ENCODE data around the gene PLCG1. TPM values are rescaled to one million over a fixed set of nuclear protein-coding genes. Genes with fewer than 3 reads are reported as not detected.

The PLCG1 gene
- total and polyA plus RNA-seq, 10 donors, result 28.0 to 144 (median 117) TPM

DNA sequence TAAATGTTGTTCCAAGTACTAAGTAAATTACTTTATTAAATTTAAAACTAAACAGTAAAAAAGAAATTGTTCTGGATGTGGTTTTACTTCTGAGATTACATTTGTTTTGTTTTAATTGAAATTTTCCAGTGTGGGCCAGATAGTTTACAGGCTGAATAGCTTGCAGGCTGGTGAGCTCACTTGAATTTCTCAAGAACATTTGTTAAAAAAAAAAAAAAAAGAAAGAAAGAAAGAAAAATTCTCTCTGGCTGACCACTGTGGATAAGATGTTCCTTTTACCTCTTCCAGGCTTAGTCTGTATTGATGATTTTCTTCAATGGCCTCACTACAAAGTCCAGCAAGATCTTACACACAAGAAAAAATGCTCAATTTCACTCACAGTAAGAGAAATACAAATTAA, 85.4 kb downstream of the PLCG1 start:
- Histone ChIP-seq H3K4me3 (no peak overlapping the region), H3K9me3 (no peaks in the 10 kb centered on the region), H3K27ac (no peak overlapping the region), H3K4me1 (peaks cover 0 to 5% (median 2%) of the 10 kb centered on the region in 6 donors), H3K36me3 (no peaks in the 10 kb centered on the region), H3K27me3 (replicated peaks in 1 of 7) (no peaks in the 10 kb centered on the region)
- intact Hi-C loops (cut with DNase I; ENCODE audit: low total_unique reads), result loop anchor here (10.0 kb wide), 1 partner anchor 48 kb away; no protein-coding TSS in a partner anchor
- DNase-seq, result no peak
- TF ChIP-seq, protein P1, sequence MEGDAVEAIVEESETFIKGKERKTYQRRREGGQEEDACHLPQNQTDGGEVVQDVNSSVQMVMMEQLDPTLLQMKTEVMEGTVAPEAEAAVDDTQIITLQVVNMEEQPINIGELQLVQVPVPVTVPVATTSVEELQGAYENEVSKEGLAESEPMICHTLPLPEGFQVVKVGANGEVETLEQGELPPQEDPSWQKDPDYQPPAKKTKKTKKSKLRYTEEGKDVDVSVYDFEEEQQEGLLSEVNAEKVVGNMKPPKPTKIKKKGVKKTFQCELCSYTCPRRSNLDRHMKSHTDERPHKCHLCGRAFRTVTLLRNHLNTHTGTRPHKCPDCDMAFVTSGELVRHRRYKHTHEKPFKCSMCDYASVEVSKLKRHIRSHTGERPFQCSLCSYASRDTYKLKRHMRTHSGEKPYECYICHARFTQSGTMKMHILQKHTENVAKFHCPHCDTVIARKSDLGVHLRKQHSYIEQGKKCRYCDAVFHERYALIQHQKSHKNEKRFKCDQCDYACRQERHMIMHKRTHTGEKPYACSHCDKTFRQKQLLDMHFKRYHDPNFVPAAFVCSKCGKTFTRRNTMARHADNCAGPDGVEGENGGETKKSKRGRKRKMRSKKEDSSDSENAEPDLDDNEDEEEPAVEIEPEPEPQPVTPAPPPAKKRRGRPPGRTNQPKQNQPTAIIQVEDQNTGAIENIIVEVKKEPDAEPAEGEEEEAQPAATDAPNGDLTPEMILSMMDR (IDR thresholded peaks at IDR 0.05 in 8 of 11, conservative IDR thresholded peaks at IDR 0.05 in 3 of 11), result no peak
- no peak for TF ChIP-seq POLR2A (IDR thresholded peaks at IDR 0.05)
- TF ChIP-seq POLR2AphosphoS5 (IDR thresholded peaks at IDR 0.05), result no peak

- H3K27me3 ChIP-seq (replicated peaks in 1 of 7), result no peaks in the 10 kb centered on the region
- TF ChIP-seq, protein P1 (IDR thresholded peaks at IDR 0.05 in 8 of 11, conservative IDR thresholded peaks at IDR 0.05 in 3 of 11), result no peak
- TF ChIP-seq POLR2AphosphoS5 (IDR thresholded peaks at IDR 0.05) (no peak), POLR2A (IDR thresholded peaks at IDR 0.05) (no peak)
- no peak overlapping the region for H3K4me3 ChIP-seq
- DNase-seq, result no peak
- no peaks in the 10 kb centered on the region for H3K9me3 ChIP-seq
- no peaks in the 10 kb centered on the region for H3K36me3 ChIP-seq
- no peak overlapping the region for H3K27ac ChIP-seq
- intact Hi-C loops (cut with DNase I; ENCODE audit: low total_unique reads), result loop anchor here (10.0 kb wide), 1 partner anchor 48 kb away; no protein-coding TSS in a partner anchor
- peaks cover 0 to 9% (median 2%) of the 10 kb centered on the region in 6 donors for H3K4me1 ChIP-seq
Measured at GRCh38 chr20:41223112-41223511, 85.8 kb downstream of the PLCG1 start.

- H3K4me1 ChIP-seq, result peaks cover 0 to 19% (median 5%) of the 10 kb centered on the region in 6 donors
- no peak overlapping the region for H3K4me3 ChIP-seq
- H3K9me3 ChIP-seq, result no peaks in the 10 kb centered on the region
- no peaks in the 10 kb centered on the region for H3K36me3 ChIP-seq
- no peak overlapping the region for H3K27ac ChIP-seq
- TF ChIP-seq POLR2AphosphoS5 (IDR thresholded peaks at IDR 0.05) (no peak), POLR2A (IDR thresholded peaks at IDR 0.05) (no peak)
- TF ChIP-seq, protein P1 (IDR thresholded peaks at IDR 0.05 in 8 of 11, conservative IDR thresholded peaks at IDR 0.05 in 3 of 11), result no peak
- 73 to 89% (median 79%) methylated on average over 1 of the region's 1 CpG for WGBS, 5 donors
- intact Hi-C loops (cut with DNase I; ENCODE audit: low total_unique reads), result loop anchor here (10.0 kb wide), 1 partner anchor 49 kb away; no protein-coding TSS in a partner anchor
- H3K27me3 ChIP-seq (replicated peaks in 1 of 7), result no peaks in the 10 kb centered on the region
- DNase-seq, result no peak
Measured at GRCh38 chr20:41224281-41224680, 86.9 kb downstream of the PLCG1 start.

DNA sequence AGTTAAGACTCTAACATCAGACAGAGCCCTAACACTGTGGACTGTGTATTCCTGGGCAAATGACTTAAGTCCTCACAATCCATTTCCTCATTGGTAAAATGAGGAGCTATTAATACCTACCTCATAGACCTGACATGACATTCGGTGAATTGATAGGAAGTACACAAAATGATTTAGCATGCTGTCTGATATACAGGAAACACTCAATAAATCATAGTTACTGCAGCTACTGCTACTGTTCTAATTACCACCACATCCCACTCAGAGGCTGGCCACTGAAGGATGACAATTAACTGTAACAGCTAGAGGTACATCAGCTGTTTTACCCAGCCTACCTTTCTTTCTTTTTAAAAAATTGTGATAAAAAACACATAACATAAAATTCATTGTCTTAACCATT, 87.7 kb downstream of the PLCG1 start:
- Histone ChIP-seq H3K27me3 (replicated peaks in 1 of 7) (no peaks in the 10 kb centered on the region), H3K4me1 (peaks cover 0 to 20% (median 5%) of the 10 kb centered on the region in 6 donors), H3K27ac (no peak overlapping the region), H3K4me3 (no peak overlapping the region), H3K9me3 (no peaks in the 10 kb centered on the region), H3K36me3 (no peaks in the 10 kb centered on the region)
- no peak for DNase-seq
- WGBS, 5 donors, result 24 to 30% (median 28%) methylated on average over 1 of the region's 1 CpG
- intact Hi-C loops (cut with DNase I; ENCODE audit: low total_unique reads), result loop anchor here (10.0 kb wide), 1 partner anchor 50 kb away; no protein-coding TSS in a partner anchor
- TF ChIP-seq, protein P1 (IDR thresholded peaks at IDR 0.05 in 8 of 11, conservative IDR thresholded peaks at IDR 0.05 in 3 of 11), result no peak
- no peak for TF ChIP-seq POLR2A (IDR thresholded peaks at IDR 0.05)
- TF ChIP-seq POLR2AphosphoS5 (IDR thresholded peaks at IDR 0.05), result no peak
